Midbrain (tissue), 1 donor: Measurements from ENCODE around the gene EAPP.
"Not testable (repeated sequence)": the region's sequence is repeated elsewhere in the genome, so short reads cannot be mapped to it uniquely, and the experiment has no call there.

ENCODE experiments used
- DNase-seq: peaks from one replicate; lab custom pipeline; 2025; lab: John Stamatoyannopoulos, UW

EAPP gene

DNA sequence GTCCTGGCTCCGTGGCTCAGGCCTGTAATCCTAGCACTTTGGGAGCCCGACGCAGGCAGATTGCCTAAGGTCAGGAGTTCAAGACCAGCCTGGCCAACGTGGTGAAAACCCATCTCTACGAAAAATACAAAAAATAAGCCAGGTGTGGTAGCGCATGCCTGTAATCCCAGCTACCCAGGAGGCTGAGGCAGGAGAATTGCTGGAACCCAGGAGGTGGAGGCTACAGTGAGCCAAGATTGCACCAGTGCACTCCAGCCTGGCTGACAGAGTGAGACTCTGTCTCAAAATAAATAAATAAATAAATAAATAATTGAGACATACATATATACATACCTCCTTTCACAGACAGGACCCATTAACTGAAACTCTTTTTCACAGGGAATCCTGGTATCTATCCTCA is 1.4 kb downstream of the EAPP start:
- not testable (repeated sequence) for DNase-seq

DNA sequence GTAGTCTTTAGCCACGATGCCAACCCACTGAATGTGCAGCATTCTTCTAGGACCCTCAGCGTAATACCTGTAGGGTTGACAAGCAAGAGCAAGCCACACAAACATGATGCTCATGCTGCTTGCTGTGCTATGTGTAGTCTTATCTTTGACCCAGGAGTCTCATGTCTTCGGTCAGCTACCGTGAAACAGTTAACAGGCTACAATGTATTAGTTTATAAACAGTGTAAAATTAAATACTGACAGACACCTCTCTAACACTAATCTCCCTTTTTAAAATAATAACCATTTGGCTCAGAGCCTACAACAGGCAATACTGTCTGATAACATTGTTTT is 1.9 kb downstream of the EAPP start:
- DNase-seq: no peak

DNA sequence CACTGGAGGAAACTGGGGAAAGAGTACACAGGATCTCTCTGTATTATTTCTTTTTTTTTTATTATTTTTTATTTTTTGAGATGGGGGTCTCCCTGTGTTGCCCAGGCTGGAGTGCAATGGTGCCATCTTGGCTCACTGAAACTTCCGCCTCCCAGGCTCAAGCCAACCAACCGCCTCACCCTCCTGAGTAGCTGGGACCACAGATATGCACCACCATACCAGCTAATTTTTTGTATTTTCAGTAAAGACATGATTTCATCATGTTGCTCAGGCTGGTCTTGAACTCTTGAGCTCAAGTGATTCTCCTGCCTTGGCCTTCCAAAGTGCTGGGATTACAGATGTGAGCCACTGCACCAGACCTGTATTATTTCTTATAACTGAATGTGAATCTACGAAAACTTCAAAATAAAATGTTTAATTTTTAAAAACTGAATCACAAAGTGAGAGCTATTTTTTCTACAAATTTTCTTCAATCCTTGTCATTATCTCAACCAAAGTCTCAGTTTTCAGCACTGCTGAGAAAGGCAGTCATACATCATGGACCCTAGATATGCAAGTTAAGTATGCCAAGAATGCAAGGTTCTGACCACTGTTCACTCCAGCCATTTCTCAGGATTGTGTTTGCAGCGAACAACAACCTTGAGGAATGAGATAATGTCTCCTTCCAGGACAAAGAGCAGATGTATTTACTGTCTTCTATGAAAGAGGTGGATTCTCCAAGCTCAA is 2.4 kb downstream of the EAPP start:
- DNase-seq: no peak

DNA sequence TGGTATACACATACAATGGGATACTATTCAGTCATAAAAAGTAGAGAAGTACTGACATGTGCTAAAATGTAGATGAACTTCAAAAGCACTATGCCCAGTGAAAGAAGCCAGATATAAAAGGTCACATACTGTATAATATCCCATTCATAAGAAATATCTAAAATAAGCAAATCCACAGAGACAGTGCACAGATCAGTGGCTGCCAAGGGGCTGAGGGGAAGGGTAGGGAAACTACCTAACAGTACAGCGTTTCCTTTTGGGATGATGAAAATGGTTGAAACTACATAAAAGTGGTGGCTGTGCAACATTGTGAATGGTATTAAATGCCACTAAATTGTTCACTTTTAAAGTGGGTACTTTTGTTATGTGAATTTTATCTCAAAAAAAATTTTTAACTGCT is 11.9 kb downstream of the EAPP start:
- no peak for DNase-seq

DNA sequence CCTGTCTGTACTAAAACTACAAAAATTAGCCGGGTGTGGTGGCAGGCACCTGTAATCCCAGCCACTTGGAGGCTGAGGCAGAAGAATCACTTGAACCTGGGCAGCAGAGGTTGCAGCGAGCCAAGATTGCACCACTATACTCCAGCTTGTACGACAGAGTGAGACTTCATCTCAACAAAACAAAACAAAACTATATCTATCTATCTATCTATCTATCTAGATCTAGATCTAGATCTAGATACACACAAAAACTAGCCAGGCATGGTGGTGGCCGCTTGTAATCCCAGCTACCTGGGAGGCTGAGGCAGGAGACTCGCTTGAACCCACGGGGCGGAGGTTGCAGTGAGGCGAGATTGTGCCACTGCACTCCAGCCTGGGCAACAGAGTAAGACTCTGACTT is 15.3 kb downstream of the EAPP start:
- DNase-seq: not testable (repeated sequence)

DNA sequence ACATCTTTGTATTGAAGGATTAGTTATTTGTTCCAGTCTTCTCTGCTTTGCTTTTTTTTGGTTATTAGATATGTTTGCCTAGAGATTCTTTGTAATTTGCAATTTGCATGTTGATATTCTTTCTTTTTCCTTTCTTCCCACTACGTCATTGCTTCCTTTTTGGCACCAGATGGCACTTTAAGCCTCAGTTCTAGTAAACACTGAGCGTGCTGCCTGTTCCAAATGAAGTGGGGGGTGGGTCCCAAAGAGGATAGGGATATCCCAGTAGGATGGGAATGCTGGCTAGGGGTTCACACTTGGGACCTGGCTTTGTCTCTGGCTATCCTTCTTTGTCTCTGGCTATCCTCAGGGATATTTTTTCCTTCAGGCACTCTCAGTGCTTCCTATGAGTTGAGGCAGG is 17.0 kb downstream of the EAPP start:
- DNase-seq: no peak

DNA sequence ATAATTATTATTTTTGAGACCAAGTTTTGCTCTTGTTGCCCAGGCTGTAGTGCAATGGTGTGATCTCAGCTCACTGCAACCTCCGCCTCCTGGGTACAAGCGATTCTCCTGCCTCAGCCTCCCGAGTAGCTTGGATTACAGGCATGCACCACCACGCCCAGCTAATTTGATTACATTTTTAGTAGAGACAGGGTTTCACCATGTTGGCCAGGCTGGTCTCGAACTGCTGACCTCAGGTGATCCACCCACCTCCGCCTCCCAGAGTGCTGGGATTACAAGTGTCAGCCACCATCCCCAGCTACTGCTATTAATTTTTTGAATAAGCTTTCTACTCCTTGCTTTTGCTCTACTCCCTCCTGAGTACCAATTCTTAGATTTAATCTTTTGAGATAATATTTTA is 18.4 kb downstream of the EAPP start:
- DNase-seq: not testable (repeated sequence)

DNA sequence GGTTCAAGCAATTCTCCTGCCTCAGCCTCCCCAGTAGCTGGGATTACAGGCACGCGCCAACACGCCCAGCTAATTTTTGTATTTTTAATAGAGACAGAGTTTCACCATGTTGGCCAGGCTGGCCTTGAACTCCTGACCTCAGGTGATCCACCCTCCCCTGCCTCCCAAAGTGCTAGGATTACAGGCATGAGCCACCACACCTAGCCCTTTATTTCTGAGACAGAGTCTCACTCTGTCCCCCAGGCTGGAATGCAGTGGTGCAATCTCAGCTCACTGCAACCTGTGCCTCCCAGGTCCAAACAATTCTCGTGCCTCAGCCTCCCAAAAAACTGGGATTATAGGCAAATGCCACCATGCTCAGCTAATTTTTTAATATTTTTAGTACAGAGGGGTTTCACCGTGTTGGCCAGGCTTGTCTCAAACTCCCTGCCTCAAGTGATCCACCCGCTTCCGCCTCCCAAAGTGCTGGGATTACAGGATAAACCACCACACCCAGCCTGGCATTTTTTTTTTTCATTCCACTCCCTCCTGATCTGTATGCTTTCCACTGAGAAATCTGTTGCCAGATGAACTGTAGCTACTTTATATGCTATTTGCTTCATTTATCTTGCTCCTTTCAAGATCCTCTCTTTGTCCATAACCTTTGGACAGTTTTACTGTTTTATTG is 19.1 kb downstream of the EAPP start:
- DNase-seq: not testable (repeated sequence)

DNA sequence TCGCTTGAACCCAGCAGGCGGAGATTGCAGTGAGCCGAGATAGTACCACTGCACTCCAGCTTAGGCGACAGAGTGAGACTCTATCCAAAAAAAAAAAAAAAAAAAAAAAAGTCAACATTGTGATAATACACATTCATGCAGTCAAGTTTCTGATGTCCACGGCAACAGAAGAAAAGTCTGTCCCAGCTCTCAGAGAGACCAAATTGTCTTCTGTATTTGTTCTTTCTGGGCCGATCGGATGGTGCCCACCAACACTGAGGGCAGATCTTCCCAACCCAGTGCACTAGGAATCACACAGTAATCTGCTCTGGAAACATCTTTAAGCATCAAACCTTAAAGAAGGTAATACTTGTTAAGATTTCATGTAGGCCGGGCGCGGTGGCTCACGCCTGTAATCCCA is 31.6 kb downstream of the EAPP start:
- no peak for DNase-seq

DNA sequence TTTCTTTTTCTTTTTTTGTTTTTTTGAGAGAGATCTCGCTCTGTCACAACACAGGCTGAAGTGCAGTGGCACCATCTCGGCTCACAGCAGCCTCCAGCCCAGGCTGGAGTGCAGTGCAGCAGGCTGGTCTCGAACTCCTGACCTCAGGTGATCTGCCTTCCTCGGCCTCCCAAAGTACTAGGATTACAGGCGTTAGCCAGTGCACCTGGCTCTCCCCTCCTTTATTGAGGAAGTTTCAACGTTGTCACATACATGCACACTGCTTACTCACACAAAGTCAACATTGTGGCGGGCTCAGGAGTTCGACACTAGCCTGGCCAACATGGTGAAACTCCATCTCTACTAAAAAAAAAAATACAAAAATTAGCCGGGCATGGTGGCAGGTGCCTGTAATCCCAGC is 32.0 kb downstream of the EAPP start:
- DNase-seq: no peak

DNA sequence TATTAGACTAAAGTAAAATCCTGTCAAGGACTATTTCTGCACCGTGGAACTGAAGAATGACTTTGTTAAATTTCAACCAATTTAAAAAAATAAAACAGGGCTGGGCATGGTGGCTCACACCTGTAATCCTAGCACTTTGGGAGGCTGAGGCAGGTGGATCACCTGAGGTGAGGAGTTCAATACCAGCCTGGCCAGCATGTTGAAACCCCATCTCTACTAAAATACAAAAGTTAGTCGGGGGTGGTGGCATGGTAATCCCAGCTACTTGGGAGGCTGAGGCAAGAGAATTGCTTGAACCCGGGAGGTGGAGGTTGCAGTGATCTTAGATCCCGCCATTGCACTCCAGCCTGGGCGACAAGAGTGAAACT is 34.4 kb downstream of the EAPP start:
- DNase-seq: not testable (repeated sequence)

DNA sequence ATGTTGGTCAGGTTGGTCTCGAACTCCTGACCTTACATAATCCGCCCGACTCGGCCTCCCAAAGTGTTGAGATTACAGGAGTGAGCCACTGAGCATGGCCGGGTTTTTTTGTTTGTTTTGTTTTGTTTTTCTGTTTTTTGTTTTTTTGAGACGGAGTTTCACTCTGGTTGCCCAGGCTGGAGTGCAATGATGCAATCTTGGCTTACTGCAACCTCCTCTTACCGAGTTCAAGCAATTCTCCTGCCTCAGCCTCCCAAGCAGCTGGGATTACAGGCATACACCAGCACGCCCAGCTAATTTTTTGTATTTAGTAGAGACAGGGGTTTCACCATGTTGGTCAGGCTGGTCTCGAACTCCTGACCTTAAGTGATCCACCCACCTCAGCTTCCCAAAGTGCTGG is 35.5 kb downstream of the EAPP start:
- not testable (repeated sequence) for DNase-seq

DNA sequence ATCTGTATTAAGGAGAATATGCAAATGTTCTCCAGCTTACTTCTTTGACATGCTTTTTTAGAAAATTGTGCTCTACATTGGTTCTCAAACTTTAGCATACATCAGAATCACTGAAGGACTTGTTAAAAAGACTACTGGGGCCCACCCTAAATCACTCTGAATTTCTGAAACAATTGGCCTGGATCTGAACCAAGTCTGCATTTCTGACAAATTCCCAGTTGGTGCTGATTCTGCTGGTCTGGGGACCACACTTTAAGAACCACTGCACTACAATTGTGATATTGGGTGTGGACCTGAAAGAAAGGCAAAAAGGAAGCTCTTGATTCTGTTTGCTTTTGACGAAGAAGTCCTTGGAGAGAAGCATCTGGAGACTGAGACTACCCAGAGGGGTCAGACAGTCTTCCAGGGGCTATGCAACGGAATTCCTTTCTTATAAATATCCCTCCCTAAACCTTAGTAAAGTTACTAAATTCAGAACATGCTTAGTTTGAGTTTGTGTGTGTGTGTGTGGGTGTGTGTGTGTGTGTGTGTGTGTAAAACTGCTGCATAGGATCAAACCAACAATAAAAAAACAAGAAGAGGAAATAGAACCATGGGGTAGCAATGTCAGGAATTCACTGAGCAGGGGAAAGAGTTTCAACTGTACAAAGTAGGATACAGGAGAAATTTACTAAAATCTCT is 36.8 kb downstream of the EAPP start:
- DNase-seq: no peak

DNA sequence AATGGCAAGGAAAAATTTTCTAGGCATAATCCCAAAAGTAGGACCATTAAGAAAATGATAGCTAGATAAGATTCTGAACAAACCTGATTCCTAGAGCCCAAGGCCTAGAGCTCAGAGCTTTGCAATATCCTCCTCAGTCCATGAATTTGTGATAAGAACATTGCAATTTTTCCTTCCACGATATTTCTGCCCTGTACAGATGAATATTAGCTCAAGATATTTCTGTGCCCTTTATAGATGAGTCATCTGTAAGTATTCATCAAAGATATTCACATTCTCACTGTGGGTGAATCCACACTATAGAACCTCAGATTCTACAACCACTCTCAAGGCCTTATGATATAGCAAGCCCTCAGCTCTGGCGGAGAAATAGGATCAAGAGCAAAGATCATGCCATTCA is 37.5 kb downstream of the EAPP start:
- DNase-seq: no peak

DNA sequence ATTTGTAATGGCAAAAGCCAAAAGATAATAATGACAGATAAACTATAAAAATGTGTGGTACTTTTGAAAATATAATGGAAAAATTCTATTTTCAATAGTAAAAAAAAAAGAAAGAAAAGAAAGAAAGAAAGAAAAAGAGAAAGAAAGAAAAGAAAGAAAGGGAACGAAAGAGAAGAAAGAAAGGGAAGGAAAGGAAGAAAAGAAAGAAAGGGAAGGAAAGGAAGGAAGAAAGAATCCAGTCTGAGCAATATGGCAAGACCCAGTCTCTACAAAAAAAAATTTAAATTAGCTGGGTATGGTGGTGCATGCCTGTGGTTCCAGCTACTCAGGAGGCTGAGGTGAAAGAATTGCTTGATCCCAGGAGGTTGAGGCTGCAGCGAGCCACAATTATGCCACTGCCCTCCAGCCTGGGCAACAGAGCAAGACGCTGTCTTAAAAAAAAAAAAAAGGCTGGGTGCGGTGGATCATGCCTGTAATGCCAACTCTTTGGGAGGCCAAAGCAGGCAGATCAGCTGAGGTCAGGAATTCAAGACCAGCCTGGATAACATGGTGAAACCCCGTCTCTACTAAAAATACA is 38.4 kb downstream of the EAPP start:
- no peak for DNase-seq

DNA sequence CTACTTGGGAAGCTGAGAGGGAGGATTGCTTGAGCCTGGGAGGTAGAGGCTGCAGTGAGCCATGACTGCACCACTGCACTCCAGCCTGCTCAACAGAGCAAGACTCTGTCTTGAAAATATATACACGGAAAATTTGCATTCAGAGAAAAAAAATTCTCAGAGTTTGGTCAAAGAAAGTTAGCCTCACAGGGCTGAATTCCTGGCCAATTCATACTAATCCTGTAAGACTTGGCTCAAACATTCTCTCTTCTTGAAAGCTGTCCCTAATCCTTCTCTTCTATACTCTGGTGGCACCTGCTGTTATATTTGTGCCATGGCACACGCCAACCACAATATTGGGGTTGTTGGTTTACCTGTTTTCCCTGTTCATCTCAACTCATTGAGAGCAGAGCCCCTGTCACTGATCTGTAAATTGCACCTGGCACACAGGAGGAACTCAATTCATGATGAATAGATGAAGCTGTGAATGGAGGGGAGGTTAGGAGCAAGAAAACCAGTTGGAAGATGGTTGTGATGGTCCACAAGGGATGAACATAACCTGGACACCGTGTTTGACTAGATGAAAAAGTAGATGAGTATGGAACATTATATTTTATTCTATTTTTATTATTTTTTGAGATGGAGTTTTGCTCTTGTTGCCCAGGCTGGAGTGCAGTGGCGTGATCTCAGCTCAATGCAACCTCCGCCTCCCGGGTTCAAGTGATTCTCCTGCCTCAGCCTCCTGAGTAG is 40.7 kb downstream of the EAPP start:
- no peak for DNase-seq

DNA sequence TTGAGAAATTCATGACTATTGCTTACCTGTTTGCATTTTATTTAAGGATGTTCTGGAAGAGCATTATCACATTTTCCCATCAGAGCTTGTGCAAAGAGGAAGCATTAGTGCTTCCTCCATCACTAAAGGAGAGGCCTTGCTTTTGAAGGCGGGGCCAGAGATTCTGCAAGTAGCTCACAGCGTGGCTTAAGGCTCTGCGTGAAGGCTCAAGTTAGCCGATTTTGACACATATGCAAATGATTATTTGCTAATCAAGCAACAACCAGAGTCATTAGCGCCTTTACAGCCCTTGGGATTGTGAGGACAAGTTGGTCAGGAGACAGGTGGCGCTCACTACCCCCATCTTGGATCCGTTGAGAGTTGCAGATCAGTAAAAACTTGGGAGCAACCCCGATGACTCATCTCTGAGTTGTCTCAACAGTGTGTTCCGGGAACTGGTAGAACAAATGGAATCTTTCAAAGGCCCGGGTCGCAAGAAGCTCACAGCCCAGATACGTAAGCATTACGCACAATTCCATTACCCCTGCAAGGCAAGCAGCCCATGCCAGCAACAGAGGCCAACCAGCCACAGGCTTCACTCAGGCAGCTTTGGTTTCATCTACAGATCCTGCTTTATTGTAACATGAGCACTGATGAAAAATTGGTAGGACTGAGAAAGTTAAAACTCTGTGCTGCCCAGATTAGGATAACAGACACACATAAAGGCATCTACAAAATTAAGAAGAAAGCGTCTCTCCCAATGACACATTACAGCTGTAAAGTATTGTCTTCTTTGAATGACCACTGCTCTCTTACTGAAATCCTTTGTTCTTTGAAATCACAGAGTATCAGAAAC is 42.6 kb downstream of the EAPP start:
- peak; percentile 57 for DNase-seq

DNA sequence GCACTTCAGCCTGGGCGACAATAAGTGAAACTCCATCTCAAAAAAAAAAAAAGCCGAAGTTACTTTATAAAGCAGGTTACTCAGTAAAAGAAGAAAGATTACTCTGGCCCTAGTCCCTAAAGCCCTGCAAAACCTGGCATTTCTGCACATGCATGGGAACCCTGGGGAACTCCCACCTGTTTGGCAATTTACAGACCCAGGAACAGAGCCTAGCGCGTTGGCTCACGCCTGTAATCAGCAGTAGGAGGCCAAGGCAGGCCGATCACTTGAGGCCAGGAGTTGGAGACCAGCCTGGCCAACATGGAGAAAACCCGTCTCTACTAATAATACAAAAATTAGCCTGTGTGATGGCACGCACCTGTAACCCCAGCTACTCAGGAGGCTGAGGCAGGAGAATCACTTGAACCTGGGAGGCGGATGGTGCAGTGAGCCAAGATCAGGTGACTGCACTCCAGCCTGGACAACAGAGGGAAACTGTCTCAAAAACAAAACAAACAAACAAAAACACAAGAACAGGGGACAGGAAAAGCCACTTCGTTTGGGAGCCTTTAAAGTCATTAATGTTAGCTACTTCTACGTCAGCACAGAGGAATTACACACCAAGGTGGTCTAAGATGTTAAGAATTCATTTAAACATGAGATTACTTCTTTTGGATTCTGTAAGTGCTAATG is 43.4 kb downstream of the EAPP start:
- DNase-seq: no peak

DNA sequence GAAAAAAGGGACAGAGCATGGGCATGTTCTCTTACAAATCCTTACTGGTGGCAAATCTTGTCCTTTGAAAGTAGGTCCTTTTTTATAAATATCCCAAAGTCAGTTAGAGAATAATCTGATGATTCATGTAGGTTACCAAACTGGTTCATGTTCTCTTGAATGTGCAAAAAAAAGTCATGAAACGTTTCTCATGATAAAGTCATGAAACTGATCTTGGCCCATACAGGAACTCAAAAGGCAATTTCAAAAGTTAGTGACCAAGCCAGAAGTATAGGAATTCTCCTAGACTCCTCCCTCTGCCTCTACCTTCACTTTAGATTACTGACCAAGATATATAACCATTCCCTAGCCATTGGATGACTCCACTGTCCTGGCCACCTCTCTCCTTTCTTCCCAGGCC is 50.2 kb downstream of the EAPP start:
- DNase-seq: no peak

DNA sequence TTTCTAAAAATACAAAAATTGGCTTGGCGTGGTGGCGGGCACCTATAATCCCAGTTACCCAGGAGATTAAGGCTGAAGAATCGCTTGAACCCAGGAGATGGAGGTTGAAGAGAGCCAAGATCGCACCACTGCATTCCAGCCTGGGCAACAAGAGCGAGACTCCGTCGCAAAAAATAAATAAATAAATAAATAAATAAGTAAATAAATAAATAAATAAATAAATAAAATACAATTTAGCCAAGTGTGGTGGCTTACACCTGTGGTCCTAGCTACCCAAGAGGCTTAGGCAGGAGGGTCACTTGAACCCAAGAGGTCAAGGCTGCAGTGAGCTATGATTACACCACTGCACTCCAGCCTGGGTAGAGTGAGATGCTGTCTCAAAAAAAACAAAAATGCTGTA is 51.0 kb downstream of the EAPP start:
- DNase-seq: no peak

DNA sequence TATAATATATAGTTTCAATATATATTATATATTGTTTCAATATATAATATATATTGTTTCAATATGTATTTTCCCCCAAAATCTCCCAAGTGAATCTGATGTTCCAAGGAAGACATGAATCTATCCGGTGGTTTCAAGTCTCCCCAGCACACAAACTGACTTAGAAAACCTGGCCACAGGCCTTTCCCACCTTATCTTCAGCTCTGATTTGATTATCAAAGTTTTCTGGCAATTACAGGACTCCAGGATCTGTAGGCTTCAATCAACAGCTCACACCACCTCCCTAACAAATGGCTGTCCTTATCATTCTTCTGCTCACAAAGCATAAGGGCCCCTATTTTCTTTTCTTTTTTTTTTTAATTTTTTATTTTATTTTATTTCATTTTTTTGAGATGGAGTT is 54.8 kb downstream of the EAPP start:
- DNase-seq: no peak
